ENCODE results near the gene BMPR1B.

- TF ChIP-seq, protein P1, sequence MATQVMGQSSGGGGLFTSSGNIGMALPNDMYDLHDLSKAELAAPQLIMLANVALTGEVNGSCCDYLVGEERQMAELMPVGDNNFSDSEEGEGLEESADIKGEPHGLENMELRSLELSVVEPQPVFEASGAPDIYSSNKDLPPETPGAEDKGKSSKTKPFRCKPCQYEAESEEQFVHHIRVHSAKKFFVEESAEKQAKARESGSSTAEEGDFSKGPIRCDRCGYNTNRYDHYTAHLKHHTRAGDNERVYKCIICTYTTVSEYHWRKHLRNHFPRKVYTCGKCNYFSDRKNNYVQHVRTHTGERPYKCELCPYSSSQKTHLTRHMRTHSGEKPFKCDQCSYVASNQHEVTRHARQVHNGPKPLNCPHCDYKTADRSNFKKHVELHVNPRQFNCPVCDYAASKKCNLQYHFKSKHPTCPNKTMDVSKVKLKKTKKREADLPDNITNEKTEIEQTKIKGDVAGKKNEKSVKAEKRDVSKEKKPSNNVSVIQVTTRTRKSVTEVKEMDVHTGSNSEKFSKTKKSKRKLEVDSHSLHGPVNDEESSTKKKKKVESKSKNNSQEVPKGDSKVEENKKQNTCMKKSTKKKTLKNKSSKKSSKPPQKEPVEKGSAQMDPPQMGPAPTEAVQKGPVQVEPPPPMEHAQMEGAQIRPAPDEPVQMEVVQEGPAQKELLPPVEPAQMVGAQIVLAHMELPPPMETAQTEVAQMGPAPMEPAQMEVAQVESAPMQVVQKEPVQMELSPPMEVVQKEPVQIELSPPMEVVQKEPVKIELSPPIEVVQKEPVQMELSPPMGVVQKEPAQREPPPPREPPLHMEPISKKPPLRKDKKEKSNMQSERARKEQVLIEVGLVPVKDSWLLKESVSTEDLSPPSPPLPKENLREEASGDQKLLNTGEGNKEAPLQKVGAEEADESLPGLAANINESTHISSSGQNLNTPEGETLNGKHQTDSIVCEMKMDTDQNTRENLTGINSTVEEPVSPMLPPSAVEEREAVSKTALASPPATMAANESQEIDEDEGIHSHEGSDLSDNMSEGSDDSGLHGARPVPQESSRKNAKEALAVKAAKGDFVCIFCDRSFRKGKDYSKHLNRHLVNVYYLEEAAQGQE (IDR thresholded peaks at IDR 0.05; ENCODE audit: insufficient replicate concordance, low read depth): no peak
- TF ChIP-seq CTCF (IDR thresholded peaks at IDR 0.05; ENCODE audit: insufficient read depth, low read length): no peak
- no peak for TF ChIP-seq POLR2AphosphoS5 (IDR thresholded peaks at IDR 0.05; ENCODE audit: low read depth)
- TF ChIP-seq SPI1 (IDR thresholded peaks at IDR 0.05; ENCODE audit: borderline replicate concordance, low read depth): no peak
These were observed 174.6 kb downstream of the BMPR1B start for GRCh38 chr4:94932366-94932765.

All from HL-60 (cell line).